GM12892 (cell line): ENCODE data around the gene INS.

Source experiments
- POLR2A ChIP-seq: IDR thresholded peaks from 2 replicates; pipeline ENCODE4 v1.6.1; 2011; ENCODE audit warnings: low read depth, low read length, control low read depth
- POLR2AphosphoS5 ChIP-seq: IDR thresholded peaks from 2 replicates; pipeline ENCODE4 v1.6.1; 2011; ENCODE audit warnings: low read depth, low read length, control low read depth
- TAF1 ChIP-seq: IDR thresholded peaks from 2 replicates; pipeline ENCODE4 v1.6.1; 2011; ENCODE audit warnings: low read depth, mild to moderate bottlenecking, control low read depth, low read length, borderline replicate concordance

GRCh38 chr11:2175659-2176058 is 14.7 kb upstream of the INS start:
- no peak for TF ChIP-seq POLR2A
- TF ChIP-seq POLR2AphosphoS5 = no peak
- no peak for TF ChIP-seq TAF1
